ENCODE results near the gene ARID3A. TPM values are rescaled to one million over a fixed set of nuclear protein-coding genes. Genes with fewer than 3 reads are reported as not detected.

ARID3A gene
- total RNA-seq, 2 donors from 2014 or later, result 121 to 124 TPM

DNA sequence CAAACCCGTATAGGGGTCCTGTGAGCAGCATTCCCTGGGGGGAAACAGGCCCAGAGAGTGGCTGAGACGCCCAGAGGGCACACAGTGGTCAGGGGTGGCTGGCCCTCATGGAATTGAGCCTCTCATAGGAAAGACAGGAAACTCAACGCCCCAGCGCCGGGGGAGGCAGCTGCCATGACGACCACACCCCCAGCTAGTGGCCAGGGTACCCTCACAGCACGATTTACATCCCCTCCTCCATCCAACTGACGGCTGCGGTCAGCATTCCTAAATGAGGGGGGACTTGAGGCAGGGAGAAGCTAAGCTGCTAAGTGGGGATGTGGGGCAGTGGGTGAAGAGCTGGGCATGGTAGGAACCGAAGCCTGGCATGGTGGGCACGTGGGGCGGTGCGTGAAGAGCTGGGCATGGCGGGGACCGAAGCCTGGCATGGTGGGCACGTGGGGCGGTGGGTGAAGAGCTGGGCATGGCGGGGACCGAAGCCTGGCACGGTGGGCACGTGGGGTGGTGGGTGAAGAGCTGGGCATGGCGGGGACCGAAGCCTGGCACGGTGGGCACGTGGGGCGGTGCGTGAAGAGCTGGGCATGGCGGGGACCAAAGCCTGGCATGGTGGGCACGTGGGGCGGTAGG is 42.9 kb upstream of the ARID3A start:
- H3K4me3 Mint-ChIP-seq, result no peak overlapping the region
- no peaks in the 10 kb centered on the region for H3K27me3 ChIP-seq (ENCODE audit: control insufficient read depth, insufficient read depth, low read length, poor library complexity, severe bottlenecking)
- no peak overlapping the region for H3K4me3 ChIP-seq (ENCODE audit: low read length)
- H3K4me1 ChIP-seq (ENCODE audit: control insufficient read depth, insufficient read depth, low read length), result no peaks in the 10 kb centered on the region
- no peak overlapping the region for H3K27ac Mint-ChIP-seq
- 94 to 100% methylated on average over 2 to 16 of the region's 30 CpGs for WGBS, 2 experiments (ENCODE audit: insufficient coverage in 1 of 2, insufficient read length in 1 of 2)
- no peaks in the 10 kb centered on the region for H3K9me3 ChIP-seq (ENCODE audit: control insufficient read depth, low read length)
- H3K27me3 Mint-ChIP-seq (ENCODE audit: insufficient read depth), result no peaks in the 10 kb centered on the region
- TF ChIP-seq, protein P1, sequence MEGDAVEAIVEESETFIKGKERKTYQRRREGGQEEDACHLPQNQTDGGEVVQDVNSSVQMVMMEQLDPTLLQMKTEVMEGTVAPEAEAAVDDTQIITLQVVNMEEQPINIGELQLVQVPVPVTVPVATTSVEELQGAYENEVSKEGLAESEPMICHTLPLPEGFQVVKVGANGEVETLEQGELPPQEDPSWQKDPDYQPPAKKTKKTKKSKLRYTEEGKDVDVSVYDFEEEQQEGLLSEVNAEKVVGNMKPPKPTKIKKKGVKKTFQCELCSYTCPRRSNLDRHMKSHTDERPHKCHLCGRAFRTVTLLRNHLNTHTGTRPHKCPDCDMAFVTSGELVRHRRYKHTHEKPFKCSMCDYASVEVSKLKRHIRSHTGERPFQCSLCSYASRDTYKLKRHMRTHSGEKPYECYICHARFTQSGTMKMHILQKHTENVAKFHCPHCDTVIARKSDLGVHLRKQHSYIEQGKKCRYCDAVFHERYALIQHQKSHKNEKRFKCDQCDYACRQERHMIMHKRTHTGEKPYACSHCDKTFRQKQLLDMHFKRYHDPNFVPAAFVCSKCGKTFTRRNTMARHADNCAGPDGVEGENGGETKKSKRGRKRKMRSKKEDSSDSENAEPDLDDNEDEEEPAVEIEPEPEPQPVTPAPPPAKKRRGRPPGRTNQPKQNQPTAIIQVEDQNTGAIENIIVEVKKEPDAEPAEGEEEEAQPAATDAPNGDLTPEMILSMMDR (conservative IDR thresholded peaks at IDR 0.05), result no peak
- H3K9me3 Mint-ChIP-seq, result no peaks in the 10 kb centered on the region
- H3K9ac ChIP-seq (ENCODE audit: extremely low read depth, low read length, poor library complexity, severe bottlenecking), result no peak overlapping the region
- DNase-seq, result no peak
- peaks cover 41% of the 10 kb centered on the region for H3K36me3 Mint-ChIP-seq (ENCODE audit: low read depth)
- H3K27ac ChIP-seq (ENCODE audit: low read depth, low read length), result no peak overlapping the region
- H3K4me1 Mint-ChIP-seq, result no peaks in the 10 kb centered on the region
- H3K36me3 ChIP-seq (ENCODE audit: control insufficient read depth, insufficient read depth, low read length), result peaks cover 46% of the 10 kb centered on the region

DNA sequence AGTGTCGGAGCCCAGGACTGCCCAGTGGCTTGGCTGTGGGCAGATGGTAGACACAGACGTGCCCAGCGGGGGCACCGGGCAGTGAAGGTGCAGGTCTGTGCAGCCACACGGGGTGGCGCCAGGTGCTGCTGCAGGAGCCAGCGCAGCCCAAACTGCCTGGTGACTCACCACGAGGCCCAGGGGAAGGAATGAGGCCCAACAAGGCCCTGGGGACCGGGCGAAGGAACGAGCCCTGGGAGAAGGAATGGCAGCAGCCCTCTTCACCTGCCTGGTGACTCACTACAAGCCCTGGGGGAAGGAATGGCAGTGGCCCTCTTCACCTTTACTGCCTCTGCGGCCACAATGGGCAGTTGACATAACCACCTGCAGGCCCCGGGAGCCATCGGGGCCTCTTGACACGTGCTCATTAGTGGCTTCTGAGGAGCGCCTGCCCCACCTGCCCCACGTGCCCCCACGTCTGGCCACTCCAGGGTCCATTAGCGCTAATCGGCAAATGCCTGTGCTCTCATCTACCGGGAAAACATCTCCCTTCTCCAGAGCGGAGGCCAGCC is 42.1 kb upstream of the ARID3A start:
- H3K36me3 Mint-ChIP-seq (ENCODE audit: low read depth), result peaks cover 41% of the 10 kb centered on the region
- no peak overlapping the region for H3K4me3 Mint-ChIP-seq
- no peak overlapping the region for H3K9ac ChIP-seq (ENCODE audit: extremely low read depth, low read length, poor library complexity, severe bottlenecking)
- no peaks in the 10 kb centered on the region for H3K9me3 Mint-ChIP-seq
- H3K9me3 ChIP-seq (ENCODE audit: control insufficient read depth, low read length), result no peaks in the 10 kb centered on the region
- 95 to 96% methylated on average over 21 to 22 of the region's 22 CpGs for whole genome bisulfite sequencing, 2 experiments (ENCODE audit: insufficient coverage in 1 of 2, insufficient read length in 1 of 2)
- no peaks in the 10 kb centered on the region for H3K27me3 ChIP-seq (ENCODE audit: control insufficient read depth, insufficient read depth, low read length, poor library complexity, severe bottlenecking)
- H3K27me3 Mint-ChIP-seq (ENCODE audit: insufficient read depth), result no peaks in the 10 kb centered on the region
- peaks cover 51% of the 10 kb centered on the region for H3K36me3 ChIP-seq (ENCODE audit: control insufficient read depth, insufficient read depth, low read length)
- H3K4me1 Mint-ChIP-seq, result no peaks in the 10 kb centered on the region
- no peak overlapping the region for H3K27ac ChIP-seq (ENCODE audit: low read depth, low read length)
- DNase-seq, result peak; percentile 76
- H3K4me1 ChIP-seq (ENCODE audit: control insufficient read depth, insufficient read depth, low read length), result no peaks in the 10 kb centered on the region
- no peak overlapping the region for H3K4me3 ChIP-seq (ENCODE audit: low read length)
- H3K27ac Mint-ChIP-seq, result no peak overlapping the region
- TF ChIP-seq, protein P1 (conservative IDR thresholded peaks at IDR 0.05), result peak; percentile 20

DNA sequence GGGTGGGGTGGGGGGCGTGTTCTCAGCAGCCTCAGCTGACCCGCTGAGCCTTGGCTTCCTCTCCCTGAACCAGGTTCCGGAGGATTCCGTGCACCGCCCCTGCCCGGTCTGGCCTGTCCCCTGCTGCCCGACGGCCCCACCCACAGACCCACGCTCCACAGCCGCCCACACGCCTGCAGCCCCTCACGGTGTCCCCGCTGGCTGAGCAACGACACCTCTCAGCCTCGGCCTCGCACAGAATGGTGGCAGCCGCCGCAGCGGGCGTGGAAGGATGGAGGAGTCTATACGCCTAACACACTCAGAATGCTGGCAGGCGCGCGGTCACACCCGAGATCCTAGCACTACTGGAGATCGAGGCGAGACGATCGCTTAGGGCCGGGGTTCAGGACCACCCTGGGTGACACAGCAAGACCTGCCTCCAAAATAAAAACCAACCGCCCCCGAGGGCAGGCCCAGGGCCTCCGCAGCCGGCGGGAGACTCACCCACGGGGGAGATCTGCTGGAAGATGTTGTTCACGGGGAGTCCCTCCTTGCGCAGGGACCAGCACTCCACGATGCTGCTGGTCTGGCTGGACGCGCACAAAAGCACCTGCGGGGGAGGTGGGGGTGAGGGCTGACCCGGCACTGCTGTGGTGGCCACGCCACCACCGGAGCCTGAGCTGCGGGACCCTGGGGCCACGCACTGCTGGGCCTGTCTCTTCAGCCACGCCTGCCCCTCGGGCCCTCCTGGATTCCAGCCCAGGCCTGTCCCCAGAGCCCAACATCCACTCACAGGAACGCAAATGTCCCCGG is 41.2 kb upstream of the ARID3A start:
- peaks cover 58% of the 10 kb centered on the region for H3K36me3 ChIP-seq (ENCODE audit: control insufficient read depth, insufficient read depth, low read length)
- no peak for DNase-seq
- H3K27me3 ChIP-seq (ENCODE audit: control insufficient read depth, insufficient read depth, low read length, poor library complexity, severe bottlenecking), result no peaks in the 10 kb centered on the region
- Mint-ChIP-seq H3K4me3 (no peak overlapping the region), H3K4me1 (no peaks in the 10 kb centered on the region), H3K9me3 (no peaks in the 10 kb centered on the region), H3K27me3 (ENCODE audit: insufficient read depth) (no peaks in the 10 kb centered on the region), H3K27ac (no peak overlapping the region), H3K36me3 (ENCODE audit: low read depth) (peaks cover 44% of the 10 kb centered on the region)
- no peak overlapping the region for H3K9ac ChIP-seq (ENCODE audit: extremely low read depth, low read length, poor library complexity, severe bottlenecking)
- 95 to 96% methylated on average over 38 to 51 of the region's 51 CpGs for WGBS, 2 experiments (ENCODE audit: insufficient coverage in 1 of 2, insufficient read length in 1 of 2)
- H3K27ac ChIP-seq (ENCODE audit: low read depth, low read length), result no peak overlapping the region
- H3K4me3 ChIP-seq (ENCODE audit: low read length), result no peak overlapping the region
- TF ChIP-seq, protein P1 (conservative IDR thresholded peaks at IDR 0.05), result no peak
- H3K9me3 ChIP-seq (ENCODE audit: control insufficient read depth, low read length), result no peaks in the 10 kb centered on the region
- no peaks in the 10 kb centered on the region for H3K4me1 ChIP-seq (ENCODE audit: control insufficient read depth, insufficient read depth, low read length)

Measured in endodermal cell (in vitro differentiated cells).